RPMI8226 (cell line): ENCODE measurements around the gene KIFC3.
"Not testable (repeated sequence)": the region's sequence is repeated elsewhere in the genome, so short reads cannot be mapped to it uniquely, and the experiment has no call there.

Experiments used
- DNase-seq: peaks from one replicate; pipeline ENCODE4 v3.0.0-alpha.2; 2015

The KIFC3 gene

GRCh38 chr16:57802341-57803133 is at the start of gene KIFC3:
TSS of gene KIFC3 (minus strand) at chr16:57802491. CDS start at chr16:57798243, 4,248 bp downstream.
- peak; percentile 81 for DNase-seq

GRCh38 chr16:57848181-57848580 is 45.9 kb upstream of the KIFC3 start:
- DNase-seq = no peak

GRCh38 chr16:57846931-57847330 is 44.6 kb upstream of the KIFC3 start:
- DNase-seq = peak; percentile 65

- peak; percentile 92 for DNase-seq
These were observed 43.9 kb upstream of the KIFC3 start for GRCh38 chr16:57846078-57846697.

- no peak for DNase-seq
These were observed 42.8 kb upstream of the KIFC3 start for GRCh38 chr16:57845115-57845514.

- no peak for DNase-seq
These were observed 42.2 kb upstream of the KIFC3 start for GRCh38 chr16:57844416-57845030.

- DNase-seq = no peak
These were observed 41.1 kb upstream of the KIFC3 start for GRCh38 chr16:57843400-57843799.

GRCh38 chr16:57842601-57843000 is 40.3 kb upstream of the KIFC3 start:
- DNase-seq = no peak

- DNase-seq = no peak
These were observed 38.5 kb upstream of the KIFC3 start for GRCh38 chr16:57840833-57841232.

- DNase-seq = no peak
These were observed 35.9 kb upstream of the KIFC3 start for GRCh38 chr16:57838161-57838560.

GRCh38 chr16:57837305-57838125 is 35.2 kb upstream of the KIFC3 start:
- DNase-seq = no peak

GRCh38 chr16:57835439-57835838 is 33.1 kb upstream of the KIFC3 start:
- not testable (repeated sequence) for DNase-seq

GRCh38 chr16:57834936-57835335 is 32.6 kb upstream of the KIFC3 start:
- DNase-seq = no peak

GRCh38 chr16:57830890-57831484 is 28.7 kb upstream of the KIFC3 start:
- no peak for DNase-seq

GRCh38 chr16:57829969-57830360 is 27.7 kb upstream of the KIFC3 start:
- DNase-seq = no peak

GRCh38 chr16:57828272-57829161 is 26.2 kb upstream of the KIFC3 start:
- peak; percentile 33 for DNase-seq

GRCh38 chr16:57826706-57827625 is 24.7 kb upstream of the KIFC3 start:
- DNase-seq = no peak

- no peak for DNase-seq
These were observed 23.8 kb upstream of the KIFC3 start for GRCh38 chr16:57826052-57826451.

- no peak for DNase-seq
These were observed 23.2 kb upstream of the KIFC3 start for GRCh38 chr16:57825298-57826044.

GRCh38 chr16:57824888-57825287 is 22.6 kb upstream of the KIFC3 start:
- DNase-seq = no peak
